Activated CD4-positive, alpha-beta T cell treated with anti-CD3 and anti-CD28 coated beads, Interleukin-10, Interleukin-2, amounts not matched to agents 100 ng/mL and 50 ng/mL, durations not matched to agents 16 hours and 8 hours (primary cell): ENCODE measurements around the gene MYF5.
"Not testable (repeated sequence)": the region's sequence is repeated elsewhere in the genome, so short reads cannot be mapped to it uniquely, and the experiment has no call there.

Experiments
- DNase-seq: peaks from one replicate; pipeline ENCODE4 v3.0.0-alpha.2; 2020

Gene MYF5

DNA sequence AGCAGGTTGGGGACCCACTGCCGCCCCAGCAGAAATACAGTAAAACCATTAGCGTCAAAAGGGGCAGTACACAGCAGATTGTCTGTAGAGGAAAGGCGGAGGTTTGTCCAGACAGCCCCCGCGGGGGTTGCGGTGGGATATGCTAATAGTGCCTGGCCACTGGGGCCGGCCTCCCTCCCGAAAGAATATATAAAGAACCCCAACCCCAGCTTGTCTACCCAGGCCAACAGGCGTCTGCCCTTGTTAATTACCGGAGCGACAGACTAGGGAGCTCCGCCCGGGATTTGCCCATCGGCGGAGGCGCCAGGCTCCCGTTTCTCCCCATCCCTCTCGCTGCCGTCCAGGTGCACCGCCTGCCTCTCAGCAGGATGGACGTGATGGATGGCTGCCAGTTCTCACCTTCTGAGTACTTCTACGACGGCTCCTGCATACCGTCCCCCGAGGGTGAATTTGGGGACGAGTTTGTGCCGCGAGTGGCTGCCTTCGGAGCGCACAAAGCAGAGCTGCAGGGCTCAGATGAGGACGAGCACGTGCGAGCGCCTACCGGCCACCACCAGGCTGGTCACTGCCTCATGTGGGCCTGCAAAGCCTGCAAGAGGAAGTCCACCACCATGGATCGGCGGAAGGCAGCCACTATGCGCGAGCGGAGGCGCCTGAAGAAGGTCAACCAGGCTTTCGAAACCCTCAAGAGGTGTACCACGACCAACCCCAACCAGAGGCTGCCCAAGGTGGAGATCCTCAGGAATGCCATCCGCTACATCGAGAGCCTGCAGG, at the start of gene MYF5:
TSS of gene MYF5 (plus strand) at position 217 of the 774 bp plus-strand sequence. CDS start at position 369, 152 bp downstream.
- DNase-seq, result no peak

DNA sequence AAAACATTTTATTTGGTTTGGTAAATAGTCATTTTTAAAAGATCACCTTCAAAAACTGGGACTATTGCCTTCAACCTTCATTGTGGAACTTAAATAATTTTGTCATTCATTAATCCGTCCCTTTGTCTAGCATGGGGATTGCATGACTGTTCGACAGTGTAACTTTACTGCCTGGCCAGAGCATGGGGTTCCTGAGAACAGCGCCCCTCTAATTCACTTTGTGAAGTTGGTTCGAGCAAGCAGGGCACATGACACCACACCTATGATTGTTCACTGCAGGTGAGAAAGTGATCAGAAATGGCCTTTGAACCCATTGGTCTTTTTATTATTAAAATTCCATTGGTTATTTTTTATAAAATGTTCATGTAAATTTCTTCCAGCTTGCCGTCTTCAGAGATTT, 46.5 kb upstream of the MYF5 start:
- DNase-seq, result no peak

DNA sequence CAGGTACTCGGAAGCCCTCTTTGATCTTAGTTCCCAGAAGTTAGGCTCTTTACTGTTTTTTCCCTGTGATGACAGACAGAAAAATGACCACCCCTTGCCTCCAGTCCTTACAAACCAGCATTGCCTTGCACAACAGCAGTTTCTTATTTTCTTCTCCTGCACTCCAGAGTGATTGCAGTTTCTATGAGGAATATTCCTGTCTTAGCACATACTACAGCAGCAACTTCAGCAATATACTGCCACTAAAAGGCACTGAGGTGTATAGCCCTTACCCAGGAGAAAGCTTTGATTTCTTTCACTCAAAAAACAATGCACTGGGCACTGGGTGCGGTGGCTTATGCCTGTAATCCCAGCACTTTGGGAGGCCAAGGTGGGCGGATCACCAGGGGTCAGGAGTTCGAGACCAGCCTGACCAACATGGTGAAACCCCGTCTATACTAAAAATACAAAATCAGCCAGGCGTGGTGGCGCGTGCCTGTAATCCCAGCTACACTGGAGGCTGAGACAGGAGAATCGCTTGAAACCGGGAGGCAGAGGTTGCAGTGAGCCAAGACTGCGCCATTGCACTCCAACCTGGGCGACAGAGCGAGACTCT, 40.6 kb upstream of the MYF5 start:
- DNase-seq, result not testable (repeated sequence)

DNA sequence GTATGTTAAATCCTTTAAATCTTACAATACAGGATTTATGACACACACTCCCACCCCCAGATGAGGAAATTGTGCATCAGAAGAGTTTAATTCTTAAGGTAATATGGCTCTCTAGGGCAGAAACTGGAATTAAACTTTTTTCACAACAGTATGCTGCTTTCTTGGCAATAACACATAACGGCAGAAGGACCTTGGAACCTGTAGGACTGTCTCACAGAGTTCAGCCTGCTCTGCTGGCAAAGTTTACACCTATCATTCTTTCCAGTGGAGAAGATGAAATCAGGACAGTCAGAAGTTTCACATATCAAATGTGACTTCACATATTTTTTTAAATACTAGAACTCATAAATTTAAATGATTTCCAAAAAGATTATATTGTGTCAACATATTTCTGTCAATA, 39.9 kb upstream of the MYF5 start:
- DNase-seq, result no peak

DNA sequence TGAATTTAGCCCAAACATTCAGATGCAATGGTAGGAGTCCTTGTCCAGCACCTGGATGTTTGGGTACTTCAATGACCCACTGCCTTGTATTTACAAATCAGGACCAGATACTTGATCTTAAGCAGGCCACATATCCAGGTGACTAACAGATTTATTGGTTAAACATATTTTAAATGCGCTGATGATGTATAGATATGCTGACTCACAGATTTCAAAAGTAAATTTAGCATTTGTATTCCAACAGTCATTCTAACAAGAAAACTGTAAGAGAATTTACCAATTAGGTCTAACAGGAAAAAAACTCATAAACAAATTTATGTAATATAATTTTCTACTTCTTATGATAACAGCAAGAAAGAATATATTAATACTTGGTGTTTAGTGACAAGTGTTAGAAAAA, 38.7 kb upstream of the MYF5 start:
- DNase-seq, result no peak

DNA sequence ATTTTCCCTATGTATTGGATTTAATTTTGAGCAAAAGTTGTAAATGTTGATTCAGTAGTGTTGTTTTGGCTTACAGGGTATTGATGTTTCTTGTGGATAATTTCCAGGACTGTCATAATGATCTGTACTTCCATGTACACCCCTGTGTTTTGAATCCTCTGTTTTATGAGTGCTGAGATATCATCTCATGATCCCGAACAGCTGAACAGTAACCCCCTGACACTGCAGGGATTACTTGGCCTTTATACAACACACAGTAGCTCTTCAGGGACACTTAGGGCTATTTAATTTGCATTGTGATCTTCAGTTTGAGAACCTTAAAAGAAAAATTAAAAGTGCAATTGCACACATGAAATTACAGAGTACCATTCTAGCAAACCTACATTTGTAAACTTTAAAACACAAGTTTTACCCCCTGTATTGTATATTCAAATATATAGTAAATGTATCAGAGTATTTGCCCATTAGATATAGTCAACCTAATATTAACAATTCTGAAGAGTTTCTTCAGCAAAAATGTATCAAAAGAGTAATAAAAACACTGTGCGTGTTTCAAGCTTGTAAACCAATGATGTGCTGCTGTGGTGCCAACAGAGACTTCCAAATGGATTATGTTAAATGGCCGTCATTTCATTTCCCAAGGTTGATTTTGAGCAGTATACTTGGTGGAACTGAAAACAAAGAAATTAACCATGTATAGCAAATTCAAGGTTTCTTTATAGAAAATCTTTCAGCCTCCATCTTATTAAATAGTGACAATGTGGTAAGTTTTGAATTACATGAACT, 37.2 kb upstream of the MYF5 start:
- no peak for DNase-seq

DNA sequence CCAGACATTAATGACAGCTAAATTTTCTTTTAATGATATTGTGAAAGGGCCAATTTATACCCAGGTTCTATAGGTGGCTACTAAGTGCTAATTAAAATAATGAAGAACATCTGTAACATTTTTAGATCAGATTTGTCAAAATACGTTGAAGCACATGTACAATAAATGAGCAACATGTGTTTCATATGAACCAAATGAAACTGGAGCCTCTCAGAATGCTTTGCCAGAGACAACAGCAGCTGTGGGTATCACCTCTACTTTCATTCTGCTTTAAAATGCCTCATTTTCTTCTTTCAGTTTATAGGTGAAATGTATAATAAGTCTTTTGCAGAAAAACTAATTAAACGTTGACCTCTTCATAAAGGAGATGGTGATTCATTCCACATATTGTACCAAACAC, 35.4 kb upstream of the MYF5 start:
- DNase-seq, result no peak

DNA sequence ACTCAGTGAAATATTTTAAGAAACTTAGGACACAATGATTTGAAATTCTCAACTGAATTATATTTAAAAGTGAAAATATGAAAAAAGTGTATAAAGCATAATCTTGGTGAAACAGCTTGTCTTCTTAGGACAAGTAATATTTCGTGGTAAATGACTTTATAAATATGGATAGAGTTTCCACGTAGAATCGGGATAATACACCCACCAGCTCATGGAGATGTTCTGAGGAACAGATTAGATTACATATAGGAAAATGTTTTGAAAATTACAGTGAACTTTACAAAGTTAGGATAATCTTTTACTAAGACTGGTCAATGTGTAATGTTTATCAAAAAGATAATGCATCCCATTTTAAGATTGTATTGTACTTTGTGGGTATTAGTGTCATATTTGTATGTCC, 34.9 kb upstream of the MYF5 start:
- DNase-seq, result no peak

DNA sequence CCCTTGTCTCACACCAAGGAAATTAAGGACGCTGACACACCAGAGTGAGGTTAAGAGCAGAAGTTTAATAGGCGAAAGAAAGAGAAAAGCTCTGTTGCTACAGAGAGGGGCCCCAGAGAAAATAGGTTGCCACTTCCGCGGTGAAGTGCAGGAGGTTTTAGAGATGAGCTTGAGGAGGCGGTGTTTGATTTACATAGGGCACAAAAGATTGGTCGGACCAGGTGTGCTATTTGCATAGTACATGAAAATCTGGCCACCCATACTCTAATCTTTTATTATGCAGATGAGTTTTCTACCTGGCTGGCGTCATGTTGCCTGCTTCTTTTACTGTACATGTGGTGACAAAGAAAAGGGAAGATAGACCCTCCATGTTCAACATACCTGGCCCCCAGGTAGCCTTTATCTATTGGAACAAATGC, 32.6 kb upstream of the MYF5 start:
- DNase-seq, result no peak

DNA sequence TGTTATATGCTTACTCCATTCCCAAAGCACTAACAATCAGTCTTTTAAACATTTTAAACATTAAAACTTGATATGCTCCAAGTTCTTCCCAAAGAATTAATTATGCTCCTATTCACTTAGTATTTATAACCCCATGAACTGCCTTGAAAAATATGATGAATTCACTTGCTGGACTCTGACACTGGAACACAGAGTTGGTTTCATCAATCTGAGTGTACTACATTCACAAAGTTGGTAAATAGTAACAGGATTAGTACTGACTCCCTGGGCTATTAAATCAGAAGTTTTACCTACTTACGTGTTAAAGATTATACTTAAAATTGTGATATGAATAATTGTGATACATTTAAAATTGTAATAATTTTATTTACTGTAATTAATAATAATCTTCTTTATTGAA, 26.6 kb upstream of the MYF5 start:
- no peak for DNase-seq

DNA sequence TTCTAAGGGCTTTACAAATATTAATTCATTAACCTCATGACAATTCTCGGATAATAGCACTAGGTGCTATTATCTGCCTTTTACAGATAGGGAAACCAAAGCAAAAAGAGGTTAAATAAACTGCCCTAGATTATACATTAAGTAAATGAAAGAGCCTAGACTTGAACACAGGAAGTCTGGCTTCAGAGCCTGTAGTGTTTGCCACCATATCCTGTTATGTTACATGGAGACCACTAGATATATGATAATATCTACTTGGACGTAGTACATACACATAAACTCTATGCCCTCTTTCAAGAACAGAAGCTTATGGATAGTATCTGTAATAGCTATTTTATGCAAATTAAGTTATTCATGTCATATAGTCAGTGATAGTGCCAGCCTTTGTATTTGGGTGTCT, 26.2 kb upstream of the MYF5 start:
- DNase-seq, result no peak

DNA sequence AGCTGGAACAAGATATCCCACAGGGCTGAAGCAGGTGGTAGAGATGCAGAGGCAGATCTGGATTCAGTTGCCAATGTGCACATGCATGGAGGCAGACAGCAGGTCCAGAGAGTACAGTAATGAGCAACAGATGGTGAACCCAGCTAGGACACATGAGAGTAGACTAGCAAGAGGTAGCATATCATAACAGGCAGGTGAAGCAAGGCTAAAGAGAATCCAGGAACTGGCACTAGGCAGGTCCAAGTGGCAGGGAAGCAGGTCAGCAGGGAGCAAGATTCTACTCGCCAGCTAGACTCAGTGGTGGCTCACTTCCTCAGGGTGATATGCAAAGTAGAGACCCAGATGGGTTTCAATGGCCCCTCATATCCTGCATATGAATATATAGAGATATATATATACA, 24.6 kb upstream of the MYF5 start:
- DNase-seq, result no peak

DNA sequence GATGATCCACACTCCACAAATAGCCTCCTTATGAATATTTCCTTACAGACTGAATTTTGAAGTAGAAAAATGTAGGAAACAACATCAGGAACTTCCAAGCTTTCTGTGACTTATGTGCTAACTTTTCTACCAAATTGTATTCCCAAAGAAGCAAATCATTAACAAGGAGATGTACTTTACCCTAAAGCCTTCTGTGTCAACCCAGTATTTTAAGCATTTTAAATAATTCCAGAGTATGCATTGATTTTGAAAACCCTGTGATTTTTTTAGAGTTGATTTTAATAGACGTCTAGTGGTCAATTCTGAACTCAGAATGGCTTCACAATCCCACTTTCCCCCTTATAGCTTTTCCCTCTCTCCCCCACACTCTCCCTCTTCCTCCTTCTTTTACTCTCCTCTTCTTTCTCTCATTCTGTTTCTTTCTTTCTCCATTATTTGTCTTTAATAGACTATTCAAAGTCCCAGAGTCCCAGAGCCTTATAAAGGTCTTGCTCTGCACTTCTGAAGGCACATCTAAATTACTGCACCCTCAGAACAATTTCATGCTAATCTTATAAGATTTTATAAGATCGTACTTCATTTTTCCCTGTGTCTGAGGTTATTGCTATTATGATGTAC, 19.3 kb upstream of the MYF5 start:
- no peak for DNase-seq

DNA sequence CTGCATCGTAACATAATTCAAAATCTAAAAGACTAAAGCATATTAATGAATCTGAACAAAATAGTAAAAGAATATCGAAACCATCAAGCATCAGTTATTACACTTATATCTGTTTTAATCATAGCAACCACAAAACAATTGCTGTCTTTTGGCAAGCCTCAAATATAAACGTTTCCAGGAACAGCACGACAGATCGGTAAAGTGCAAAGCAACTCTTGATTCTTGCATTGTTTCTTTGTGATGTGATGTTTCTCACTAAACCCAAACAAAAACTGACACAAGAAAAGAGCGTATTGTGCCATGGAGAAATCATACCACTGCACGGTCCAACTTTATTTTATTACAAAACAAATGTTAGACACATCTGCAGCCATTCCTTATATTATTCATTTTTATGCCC, 18.5 kb upstream of the MYF5 start:
- no peak for DNase-seq

DNA sequence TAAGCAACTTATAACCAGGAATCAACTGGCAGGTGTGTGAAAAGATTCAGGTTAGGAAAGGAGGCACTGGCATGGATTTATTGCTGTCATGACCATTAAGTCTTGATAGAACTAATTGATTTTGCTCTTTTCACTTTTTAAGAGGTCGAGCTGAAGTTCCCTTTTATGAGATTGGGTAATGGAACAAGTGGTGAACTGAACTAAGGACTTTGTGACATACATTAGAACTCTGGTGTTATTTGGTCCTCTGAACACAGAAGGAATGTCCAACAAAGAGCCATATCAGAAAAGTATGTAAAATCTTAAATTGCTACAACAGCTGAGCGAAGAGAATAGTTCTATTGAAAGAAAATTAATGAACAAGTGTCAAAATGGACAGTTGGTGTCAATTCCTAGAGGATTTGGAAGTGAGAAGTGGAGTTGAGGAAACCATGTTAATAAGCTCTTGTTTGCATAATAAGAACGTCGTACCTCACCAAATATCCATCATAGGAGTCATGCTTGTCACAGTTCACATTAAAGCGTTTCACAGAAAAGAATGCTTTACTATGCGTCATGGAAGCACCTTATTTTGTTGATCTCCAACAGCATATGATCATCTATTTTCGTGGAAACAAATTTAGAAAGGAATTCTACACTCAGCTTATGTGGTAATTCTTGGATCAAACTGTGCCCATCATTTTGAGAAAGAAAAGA, 17.7 kb upstream of the MYF5 start:
- DNase-seq, result no peak

DNA sequence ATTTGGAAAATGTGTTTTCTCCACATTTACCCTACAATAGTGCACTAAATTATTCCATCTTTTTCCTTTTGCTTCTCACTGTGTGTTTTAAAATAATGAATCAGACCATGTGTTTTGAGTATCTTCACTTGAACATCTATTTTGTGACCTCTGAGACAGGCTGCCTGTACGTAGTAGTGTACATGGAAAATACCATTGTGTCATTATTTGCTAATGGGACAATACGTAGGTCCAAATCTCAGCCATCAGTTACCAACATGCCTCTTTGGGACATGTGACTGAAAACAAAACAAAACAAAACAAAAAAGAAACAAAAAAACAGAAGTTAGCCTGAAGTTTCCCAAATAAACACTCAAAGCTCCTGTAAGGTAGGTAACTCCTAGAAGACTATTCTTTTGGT, 16.4 kb upstream of the MYF5 start:
- no peak for DNase-seq

DNA sequence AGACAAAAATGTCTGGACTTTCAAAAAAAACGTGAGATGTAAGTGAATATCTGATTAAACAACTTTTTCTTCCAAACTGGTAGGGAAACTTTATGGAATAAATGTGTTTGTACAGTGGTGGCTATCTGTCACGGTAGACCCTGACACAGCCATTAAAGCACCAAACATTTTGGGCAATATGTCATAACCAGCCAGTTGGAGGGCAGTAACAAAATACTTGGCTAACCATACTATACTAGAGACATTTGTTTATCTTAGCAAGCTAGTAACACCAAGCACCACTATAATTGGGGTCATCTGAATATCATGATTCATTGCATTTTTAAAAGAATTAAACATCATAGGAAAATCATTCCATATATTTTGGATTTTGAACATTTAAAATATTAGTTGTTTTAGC, 15.3 kb upstream of the MYF5 start:
- no peak for DNase-seq

DNA sequence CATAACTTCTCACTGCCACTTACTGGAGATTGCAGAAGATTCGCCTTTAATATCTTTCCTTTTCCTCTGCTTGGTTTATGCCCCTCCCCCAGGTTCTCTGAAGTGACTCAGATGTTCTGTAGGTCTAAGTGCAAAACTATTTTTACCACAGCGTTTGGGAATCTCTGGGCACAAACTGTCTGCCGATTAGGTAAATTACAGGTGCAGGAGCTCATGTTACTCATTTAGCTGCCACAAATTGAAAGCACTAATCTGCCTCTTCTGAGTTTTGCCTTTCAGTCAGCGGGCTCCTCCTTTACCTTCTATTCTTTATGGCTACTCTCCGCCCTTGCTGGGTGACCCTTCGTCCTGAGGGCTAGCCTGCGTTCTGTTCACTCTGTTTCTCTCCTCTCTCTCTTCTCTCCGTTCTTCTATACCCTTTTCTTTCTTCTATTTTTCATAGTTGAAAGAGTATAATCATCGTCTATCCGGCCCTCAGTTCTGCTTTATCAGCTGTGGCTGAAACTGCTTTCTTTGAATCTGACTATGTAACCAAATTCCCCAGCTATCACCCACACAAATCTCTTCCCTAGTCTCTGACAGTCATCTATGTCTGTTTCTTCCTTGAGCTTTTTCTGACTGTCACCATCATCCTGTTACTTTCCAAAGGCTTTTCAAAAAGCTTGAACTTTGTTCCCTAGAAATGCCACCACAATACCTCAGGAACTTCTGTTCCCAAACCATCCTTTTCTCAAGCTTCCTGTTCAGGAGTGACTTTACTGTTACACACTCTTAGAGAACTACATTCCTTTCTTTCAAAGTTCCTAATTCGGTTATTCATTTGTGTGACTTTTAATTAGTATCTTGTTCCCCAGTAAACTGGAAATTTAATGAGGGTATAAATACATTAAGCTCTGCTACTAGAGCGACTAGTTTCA, 13.6 kb upstream of the MYF5 start:
- DNase-seq, result no peak

DNA sequence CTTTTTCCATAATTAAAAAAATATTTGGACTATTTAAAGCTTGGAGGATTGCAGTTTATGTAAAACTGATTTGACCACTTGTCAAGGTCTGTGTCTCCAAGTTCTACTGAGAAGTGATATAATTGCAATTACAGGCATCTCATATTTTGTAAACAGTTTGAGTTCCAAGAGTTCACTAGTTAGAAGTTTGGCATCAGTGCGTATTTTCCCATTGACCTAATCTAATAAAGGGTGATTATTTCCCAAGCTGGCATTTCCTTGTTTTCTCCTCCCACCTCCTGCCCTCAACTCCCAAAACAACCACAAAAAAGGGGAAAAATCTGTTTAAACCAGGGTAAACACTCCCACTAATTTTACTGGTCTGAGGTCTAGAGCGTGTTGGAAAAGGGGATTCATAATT, 12.3 kb upstream of the MYF5 start:
- DNase-seq, result no peak

DNA sequence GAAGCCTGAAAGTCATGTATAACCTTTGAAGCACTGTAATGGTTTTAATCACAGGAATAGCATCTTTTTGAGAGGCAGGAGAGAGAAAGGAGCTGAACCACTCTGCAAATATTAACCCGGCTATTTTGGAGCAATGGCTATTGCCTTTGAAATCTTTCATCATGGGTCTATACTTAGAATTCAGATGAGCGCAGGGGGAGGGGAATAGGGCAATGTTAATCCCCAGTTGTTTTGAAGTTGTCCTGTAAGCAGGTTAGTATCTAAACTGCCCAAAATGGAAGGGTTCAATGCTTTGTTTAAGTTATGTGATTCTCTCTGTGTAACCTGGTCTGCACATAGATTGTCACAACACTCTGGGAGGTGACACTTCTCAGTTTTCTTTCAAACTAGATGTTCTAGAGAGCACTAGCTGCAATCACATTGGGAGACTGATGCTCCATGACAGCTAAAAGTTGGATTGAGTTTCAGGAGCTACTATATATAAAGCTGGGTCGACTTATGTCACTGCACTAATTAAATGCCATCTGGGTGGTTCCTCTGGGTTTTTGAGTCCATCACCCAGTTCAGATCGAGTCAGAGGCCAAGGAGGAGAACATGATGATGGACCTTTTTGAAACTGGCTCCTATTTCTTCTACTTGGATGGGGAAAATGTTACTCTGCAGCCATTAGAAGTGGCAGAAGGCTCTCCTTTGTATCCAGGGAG, 9.4 kb upstream of the MYF5 start, which contains the start of gene MYF6:
TSS of gene MYF6 (plus strand) at position 509 of the 704 bp plus-strand sequence. CDS start at position 595, 86 bp downstream.
- no peak for DNase-seq

DNA sequence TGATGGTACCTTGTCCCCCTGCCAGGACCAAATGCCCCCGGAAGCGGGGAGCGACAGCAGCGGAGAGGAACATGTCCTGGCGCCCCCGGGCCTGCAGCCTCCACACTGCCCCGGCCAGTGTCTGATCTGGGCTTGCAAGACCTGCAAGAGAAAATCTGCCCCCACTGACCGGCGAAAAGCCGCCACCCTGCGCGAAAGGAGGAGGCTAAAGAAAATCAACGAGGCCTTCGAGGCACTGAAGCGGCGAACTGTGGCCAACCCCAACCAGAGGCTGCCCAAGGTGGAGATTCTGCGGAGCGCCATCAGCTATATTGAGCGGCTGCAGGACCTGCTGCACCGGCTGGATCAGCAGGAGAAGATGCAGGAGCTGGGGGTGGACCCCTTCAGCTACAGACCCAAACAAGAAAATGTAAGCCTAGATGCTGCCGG, 8.9 kb upstream of the MYF5 start:
- no peak for DNase-seq
